Effector memory CD8-positive, alpha-beta T cell (primary cell): ENCODE results near the gene UQCC5.

Experiments
- ATAC-seq: fragments of 150-1000 bp; cut with Tn5 transposase; replicated peaks from 2 replicates; pipeline ENCODE4 v1.10.0; 2021; ENCODE audit warnings: mild to moderate bottlenecking, moderate library complexity
- DNase-seq, 3 experiments: peaks; one replicate each; pipeline ENCODE4 v3.0.0; 2021
- H3K27ac Mint-ChIP-seq, 2 donors: one replicate each; pipeline ENCODE4 v1.8.0; 2022; ENCODE audit warnings: mild to moderate bottlenecking in 2 of 2, mixed read lengths in 2 of 2, moderate library complexity in 2 of 2
- H3K27me3 Mint-ChIP-seq, 2 donors: one replicate each; pipeline ENCODE4 v1.8.0; 2022; ENCODE audit warnings: mixed read lengths in 2 of 2
- H3K36me3 Mint-ChIP-seq: one replicate; pipeline ENCODE4 v1.8.0; 2022; ENCODE audit warnings: mild to moderate bottlenecking, moderate library complexity, mixed read lengths; ENCODE audit not compliant: insufficient read depth
- H3K4me1 Mint-ChIP-seq, 2 donors: one replicate each; pipeline ENCODE4 v1.8.0; 2022; ENCODE audit warnings: low read depth in 2 of 2, mixed read lengths in 2 of 2
- H3K4me3 Mint-ChIP-seq, 2 donors: one replicate each; pipeline ENCODE4 v1.8.0; 2022; ENCODE audit warnings: mild to moderate bottlenecking in 2 of 2, mixed read lengths in 2 of 2, moderate library complexity in 2 of 2
- H3K9me3 Mint-ChIP-seq, 2 donors: one replicate each; pipeline ENCODE4 v1.8.0; 2022; ENCODE audit warnings: mixed read lengths in 2 of 2
- total RNA-seq, 9 experiments: gene quantifications; one replicate each; lab custom pipeline; 2026; lab: John Stamatoyannopoulos, UW

Gene UQCC5, protein sequence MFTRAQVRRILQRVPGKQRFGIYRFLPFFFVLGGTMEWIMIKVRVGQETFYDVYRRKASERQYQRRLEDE
- 4.5 to 11.1 (median 7.7) reads per million in 9 experiments for total RNA-seq

- peak; percentile 93 to 96 (median 94) for DNase-seq
- Mint-ChIP-seq H3K4me1 (peaks cover 33 to 49% of the 10 kb centered on the region in 2 donors), H3K27ac (peak within 1 kb of the TSS; percentile 94 to 99), H3K4me3 (peak within 1 kb of the TSS; percentile 93 to 99), H3K36me3 (peaks cover 39% of the 10 kb centered on the region), H3K9me3 (no peaks in the 10 kb centered on the region), H3K27me3 (no peaks in the 10 kb centered on the region)
- peak; percentile 88 for ATAC-seq
Observed at GRCh38 chr3:52536369-52537164, at the start of gene UQCC5. Gene UQCC5 (plus strand): TSS chr3:52536605. CDS start chr3:52536756, 151 bp downstream.

- peak overlapping the region in 1 of 2 donors; percentile 21 for H3K4me3 Mint-ChIP-seq
- peaks cover 0 to 9% of the 10 kb centered on the region in 2 donors for H3K4me1 Mint-ChIP-seq
- ATAC-seq (no peak), DNase-seq (no peak)
- H3K9me3 Mint-ChIP-seq, result no peaks in the 10 kb centered on the region
- H3K36me3 Mint-ChIP-seq, result peaks cover 45% of the 10 kb centered on the region
- H3K27ac Mint-ChIP-seq, result no peak overlapping the region
- H3K27me3 Mint-ChIP-seq, result no peaks in the 10 kb centered on the region
Observed at GRCh38 chr3:52487050-52487787, 49.2 kb upstream of the UQCC5 start.

GRCh38 chr3:52487788-52488691 lies 48.4 kb upstream of the UQCC5 start:
- H3K27me3 Mint-ChIP-seq, result no peaks in the 10 kb centered on the region
- peaks cover 45% of the 10 kb centered on the region for H3K36me3 Mint-ChIP-seq
- peak overlapping the region in 1 of 2 donors; percentile 79 for H3K27ac Mint-ChIP-seq
- H3K9me3 Mint-ChIP-seq, result no peaks in the 10 kb centered on the region
- peak overlapping the region in 1 of 2 donors; percentile 21 for H3K4me3 Mint-ChIP-seq
- ATAC-seq (no peak), DNase-seq (no peak)
- peaks cover 3 to 9% of the 10 kb centered on the region in 2 donors for H3K4me1 Mint-ChIP-seq

GRCh38 chr3:52488746-52489145 lies 47.7 kb upstream of the UQCC5 start:
- H3K27ac Mint-ChIP-seq, result peak overlapping the region in 1 of 2 donors; percentile 79
- peaks cover 46% of the 10 kb centered on the region for H3K36me3 Mint-ChIP-seq
- H3K4me1 Mint-ChIP-seq, result peaks cover 3 to 9% of the 10 kb centered on the region in 2 donors
- H3K4me3 Mint-ChIP-seq, result no peak overlapping the region
- no peaks in the 10 kb centered on the region for H3K27me3 Mint-ChIP-seq
- ATAC-seq, result no peak
- no peak for DNase-seq
- no peaks in the 10 kb centered on the region for H3K9me3 Mint-ChIP-seq

- ATAC-seq (no peak), DNase-seq (no peak)
- Mint-ChIP-seq H3K27me3 (no peaks in the 10 kb centered on the region), H3K4me1 (peaks cover 7 to 11% of the 10 kb centered on the region in 2 donors), H3K4me3 (no peak overlapping the region), H3K9me3 (no peaks in the 10 kb centered on the region), H3K27ac (no peak overlapping the region), H3K36me3 (peaks cover 49% of the 10 kb centered on the region)
Observed at GRCh38 chr3:52489453-52489852, 47.0 kb upstream of the UQCC5 start.

- H3K4me3 Mint-ChIP-seq, result no peak overlapping the region
- H3K36me3 Mint-ChIP-seq, result peaks cover 51% of the 10 kb centered on the region
- ATAC-seq (no peak), DNase-seq (no peak)
- H3K4me1 Mint-ChIP-seq, result peaks cover 7 to 11% of the 10 kb centered on the region in 2 donors
- peak overlapping the region in 1 of 2 donors; percentile 86 for H3K27ac Mint-ChIP-seq
- H3K27me3 Mint-ChIP-seq, result no peaks in the 10 kb centered on the region
- no peaks in the 10 kb centered on the region for H3K9me3 Mint-ChIP-seq
Observed at GRCh38 chr3:52490035-52490938, 46.1 kb upstream of the UQCC5 start.

DNA sequence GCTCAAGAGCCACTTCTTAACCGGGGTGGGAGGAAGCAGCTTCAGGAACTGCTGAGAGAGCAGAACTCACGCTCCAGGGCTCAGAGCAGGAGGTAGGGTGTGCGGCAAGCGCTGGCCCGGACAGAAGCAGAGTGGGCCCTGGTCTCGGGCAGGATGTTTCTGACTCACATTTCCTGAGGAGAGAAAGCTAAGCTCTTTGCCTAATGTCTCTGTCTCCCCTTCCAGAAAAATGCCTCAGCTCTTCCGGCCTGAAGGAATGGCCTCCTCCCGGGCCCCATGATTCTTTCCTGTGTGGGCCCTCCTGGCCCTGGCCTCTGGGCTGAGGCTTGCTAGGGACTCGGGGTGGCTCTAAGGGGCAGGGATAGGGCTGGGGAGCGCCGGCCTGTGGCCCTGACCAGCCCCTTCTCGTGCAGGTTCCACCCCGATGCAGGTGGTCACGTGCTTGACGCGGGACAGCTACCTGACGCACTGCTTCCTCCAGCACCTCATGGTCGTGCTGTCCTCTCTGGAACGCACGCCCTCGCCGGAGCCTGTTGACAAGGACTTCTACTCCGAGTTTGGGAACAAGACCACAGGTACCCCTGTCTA lies 45.4 kb upstream of the UQCC5 start:
- DNase-seq, result no peak
- H3K4me3 Mint-ChIP-seq, result peak overlapping the region in 1 of 2 donors; percentile 36
- H3K4me1 Mint-ChIP-seq, result peaks cover 7 to 9% of the 10 kb centered on the region in 2 donors
- peak; percentile 56 for ATAC-seq
- H3K9me3 Mint-ChIP-seq, result no peaks in the 10 kb centered on the region
- no peaks in the 10 kb centered on the region for H3K27me3 Mint-ChIP-seq
- H3K36me3 Mint-ChIP-seq, result peaks cover 51% of the 10 kb centered on the region
- peak overlapping the region in 1 of 2 donors; percentile 86 for H3K27ac Mint-ChIP-seq

DNA sequence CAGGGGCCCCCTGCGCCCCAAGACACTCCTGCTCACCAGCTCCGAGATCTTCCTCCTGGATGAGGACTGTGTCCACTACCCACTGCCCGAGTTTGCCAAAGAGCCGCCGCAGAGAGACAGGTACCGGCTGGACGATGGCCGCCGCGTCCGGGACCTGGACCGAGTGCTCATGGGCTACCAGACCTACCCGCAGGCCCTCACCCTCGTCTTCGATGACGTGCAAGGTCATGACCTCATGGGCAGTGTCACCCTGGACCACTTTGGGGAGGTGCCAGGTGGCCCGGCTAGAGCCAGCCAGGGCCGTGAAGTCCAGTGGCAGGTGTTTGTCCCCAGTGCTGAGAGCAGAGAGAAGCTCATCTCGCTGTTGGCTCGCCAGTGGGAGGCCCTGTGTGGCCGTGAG lies 44.3 kb upstream of the UQCC5 start:
- peaks cover 7 to 9% of the 10 kb centered on the region in 2 donors for H3K4me1 Mint-ChIP-seq
- H3K27ac Mint-ChIP-seq, result peak overlapping the region in 1 of 2 donors; percentile 86
- H3K27me3 Mint-ChIP-seq, result no peaks in the 10 kb centered on the region
- peaks cover 46% of the 10 kb centered on the region for H3K36me3 Mint-ChIP-seq
- no peak overlapping the region for H3K4me3 Mint-ChIP-seq
- ATAC-seq (no peak), DNase-seq (no peak)
- H3K9me3 Mint-ChIP-seq, result no peaks in the 10 kb centered on the region

- Mint-ChIP-seq H3K27ac (no peak overlapping the region), H3K4me3 (no peak overlapping the region), H3K27me3 (no peaks in the 10 kb centered on the region), H3K9me3 (no peaks in the 10 kb centered on the region), H3K36me3 (peaks cover 36% of the 10 kb centered on the region), H3K4me1 (peaks cover 7 to 9% of the 10 kb centered on the region in 2 donors)
- ATAC-seq, result no peak
- no peak for DNase-seq
Observed at GRCh38 chr3:52493232-52494017, 43.0 kb upstream of the UQCC5 start.

DNA sequence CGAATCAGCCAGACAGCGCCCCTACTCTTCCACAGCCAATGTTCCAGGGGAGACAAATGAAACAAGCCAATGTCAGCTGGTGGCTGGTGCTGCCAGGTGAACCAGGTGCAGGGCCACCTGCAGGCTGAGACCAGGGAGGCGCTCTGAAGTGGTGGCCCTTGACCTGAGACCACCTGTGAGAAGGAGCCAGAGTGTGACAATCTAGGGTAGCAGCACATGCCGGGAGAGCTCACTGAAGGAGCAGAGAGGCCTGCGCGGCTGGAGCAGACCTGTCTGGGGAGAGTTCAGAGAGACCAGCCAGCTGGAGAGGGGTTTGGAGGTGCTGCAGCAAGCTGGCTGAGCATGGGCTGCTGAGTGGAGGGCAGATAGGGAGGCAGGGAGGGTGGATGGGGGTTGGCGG lies 42.0 kb upstream of the UQCC5 start:
- Mint-ChIP-seq H3K4me3 (peak overlapping the region in 1 of 2 donors; percentile 26), H3K4me1 (peaks cover 7 to 9% of the 10 kb centered on the region in 2 donors), H3K27me3 (no peaks in the 10 kb centered on the region), H3K36me3 (peaks cover 27% of the 10 kb centered on the region), H3K27ac (peak overlapping the region in 1 of 2 donors; percentile 80), H3K9me3 (no peaks in the 10 kb centered on the region)
- DNase-seq (no peak), ATAC-seq (no peak)

DNA sequence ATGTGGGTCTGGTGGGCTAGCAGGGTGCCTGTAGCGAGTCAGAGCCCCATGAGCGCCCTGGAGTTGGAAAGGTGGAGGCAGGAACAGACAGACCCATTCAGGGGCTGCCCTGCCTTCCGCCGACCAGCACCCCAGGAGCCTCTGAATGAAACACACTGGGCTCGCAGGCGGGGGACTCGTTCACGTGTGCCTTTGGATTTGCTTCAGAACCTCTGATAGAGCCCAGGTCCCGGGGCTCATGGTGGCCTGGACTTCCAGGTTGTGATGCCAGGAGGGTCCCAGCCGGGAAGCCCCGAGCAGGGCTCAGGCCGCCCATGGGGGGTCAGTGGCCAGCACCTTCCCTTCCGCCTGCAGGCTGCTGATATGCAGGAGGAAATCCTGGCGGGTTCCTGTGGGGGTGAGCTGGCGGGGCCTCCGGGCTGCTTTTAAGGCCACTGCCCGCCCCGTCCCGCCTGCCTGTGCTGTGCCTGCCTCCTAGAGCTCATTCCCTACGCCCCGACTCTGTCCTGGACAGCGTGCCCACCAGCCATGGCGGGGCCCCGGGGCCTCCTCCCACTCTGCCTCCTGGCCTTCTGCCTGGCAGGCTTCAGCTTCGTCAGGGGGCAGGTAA lies 41.4 kb upstream of the UQCC5 start, which contains the start of gene STAB1:
Gene STAB1, plus strand, starts transcription at position 453 of the 610 bp plus-strand sequence. Its CDS starts 76 bp downstream, at position 529.
- H3K4me1 Mint-ChIP-seq, result peaks cover 7 to 9% of the 10 kb centered on the region in 2 donors
- H3K4me3 Mint-ChIP-seq, result peak within 1 kb of the TSS in 1 of 2 donors; percentile 26
- H3K27ac Mint-ChIP-seq, result peak within 1 kb of the TSS in 1 of 2 donors; percentile 80
- H3K36me3 Mint-ChIP-seq, result peaks cover 25% of the 10 kb centered on the region
- ATAC-seq (no peak), DNase-seq (no peak)
- H3K27me3 Mint-ChIP-seq, result no peaks in the 10 kb centered on the region
- no peaks in the 10 kb centered on the region for H3K9me3 Mint-ChIP-seq
